Bone marrow (tissue), 2 donors: ENCODE measurements around the gene SLC51A.
"Not testable (repeated sequence)": the region's sequence is repeated elsewhere in the genome, so short reads cannot be mapped to it uniquely, and the experiment has no call there.

Experiments
- DNase-seq, 2 donors: peaks; one replicate each; lab custom pipeline; 2025; lab: John Stamatoyannopoulos, UW

The SLC51A gene

GRCh38 chr3:196193736-196194541 lies 22.4 kb upstream of the SLC51A start:
- DNase-seq, result peak in 1 of 2 donors; percentile 26

DNA sequence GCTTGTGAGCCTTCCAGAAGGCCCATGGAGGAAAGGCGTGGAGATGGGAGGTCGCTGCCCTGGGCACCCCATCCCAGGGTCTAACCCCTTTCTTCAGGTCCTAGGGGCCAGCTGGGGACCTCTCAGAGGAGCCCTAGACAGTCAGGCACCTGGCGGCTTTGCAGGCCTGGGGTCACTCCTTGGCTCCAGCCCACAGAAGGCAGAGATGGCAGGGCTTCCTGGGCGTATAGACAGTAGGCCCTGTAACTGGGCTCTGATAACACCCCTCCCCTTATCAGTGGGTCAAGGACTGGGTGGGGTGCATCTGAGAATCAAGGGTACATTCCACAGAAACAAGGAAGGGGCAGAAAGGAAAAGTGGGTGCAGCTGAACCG lies 21.8 kb upstream of the SLC51A start:
- DNase-seq, result no peak

DNA sequence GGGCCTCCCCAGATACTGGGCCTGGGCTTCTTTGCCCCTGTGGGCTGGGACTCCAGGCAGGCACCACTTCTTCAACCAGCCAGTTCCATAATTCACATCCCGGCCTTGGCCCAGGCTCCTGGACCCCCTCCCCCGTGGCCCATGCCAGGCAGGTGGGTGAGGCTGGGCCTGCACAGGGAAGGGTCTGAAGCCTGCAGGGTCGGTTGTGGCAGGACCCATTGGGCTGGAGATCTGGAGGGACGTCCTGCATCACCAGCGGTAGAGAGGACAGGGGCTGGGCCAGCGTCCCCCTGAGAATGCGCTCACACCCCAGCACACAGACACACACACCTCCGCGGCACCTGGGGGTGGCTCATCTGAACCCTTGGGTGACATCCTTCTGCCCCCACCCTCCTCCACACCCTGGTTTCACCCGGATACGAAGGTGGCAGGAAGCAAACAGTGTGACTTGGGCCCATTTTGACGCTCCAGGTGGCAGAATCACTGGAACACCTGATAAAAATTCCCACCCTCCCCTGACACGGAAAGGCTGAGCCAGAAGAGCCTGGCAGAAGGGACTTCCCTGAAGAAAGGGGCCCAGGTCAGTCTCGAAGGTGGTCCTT lies 20.6 kb upstream of the SLC51A start:
- DNase-seq, result no peak

- no peak for DNase-seq
These were observed 18.8 kb upstream of the SLC51A start for GRCh38 chr3:196197524-196197923.

GRCh38 chr3:196198081-196198675 lies 18.2 kb upstream of the SLC51A start:
- DNase-seq, result no peak

DNA sequence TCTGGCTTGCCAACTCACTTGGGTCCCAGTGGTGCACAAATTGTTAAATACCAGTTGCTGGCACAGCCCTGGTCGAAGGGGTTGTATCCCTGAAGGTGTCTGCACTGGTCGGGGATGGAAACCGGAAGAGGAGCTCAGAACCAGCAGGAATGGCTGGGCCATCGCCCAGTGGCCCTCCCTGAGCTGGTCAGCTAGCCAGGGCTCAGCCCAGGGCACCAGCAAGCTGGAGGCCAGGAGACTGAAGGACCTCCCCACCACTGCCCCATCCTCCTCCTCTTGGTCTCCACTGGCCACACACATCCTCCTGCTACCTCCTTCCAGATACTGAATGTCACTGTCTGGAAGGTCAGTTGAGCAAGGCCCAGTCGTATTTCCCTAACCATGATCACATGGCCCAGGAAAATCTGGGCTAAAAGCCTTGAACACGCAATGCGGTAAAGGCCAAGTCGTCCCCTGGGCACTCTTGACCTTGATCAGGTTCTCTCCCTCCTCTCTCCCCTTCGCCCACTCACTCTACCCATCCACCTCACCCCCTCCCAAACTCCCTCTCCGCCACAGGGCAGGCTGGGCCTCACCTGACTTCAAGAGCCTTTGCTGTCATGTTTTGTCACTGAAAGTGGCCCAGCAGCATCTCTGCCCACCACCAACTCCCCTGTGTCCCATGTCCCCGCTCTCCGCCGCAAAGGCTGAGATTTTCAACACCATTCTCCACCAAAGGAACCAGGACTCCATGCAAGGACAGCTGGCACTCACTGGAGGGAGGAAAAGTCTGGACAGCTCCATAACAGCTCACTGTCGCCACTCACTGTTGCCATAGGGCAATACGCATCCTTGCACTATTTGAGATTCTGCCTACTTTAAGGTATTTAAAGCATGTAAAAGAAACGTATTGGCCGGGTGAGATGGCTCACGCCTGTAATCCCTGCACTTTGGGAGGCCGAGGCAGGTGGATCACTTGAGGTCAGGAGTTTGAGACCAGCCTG lies 17.3 kb upstream of the SLC51A start:
- DNase-seq, result no peak

DNA sequence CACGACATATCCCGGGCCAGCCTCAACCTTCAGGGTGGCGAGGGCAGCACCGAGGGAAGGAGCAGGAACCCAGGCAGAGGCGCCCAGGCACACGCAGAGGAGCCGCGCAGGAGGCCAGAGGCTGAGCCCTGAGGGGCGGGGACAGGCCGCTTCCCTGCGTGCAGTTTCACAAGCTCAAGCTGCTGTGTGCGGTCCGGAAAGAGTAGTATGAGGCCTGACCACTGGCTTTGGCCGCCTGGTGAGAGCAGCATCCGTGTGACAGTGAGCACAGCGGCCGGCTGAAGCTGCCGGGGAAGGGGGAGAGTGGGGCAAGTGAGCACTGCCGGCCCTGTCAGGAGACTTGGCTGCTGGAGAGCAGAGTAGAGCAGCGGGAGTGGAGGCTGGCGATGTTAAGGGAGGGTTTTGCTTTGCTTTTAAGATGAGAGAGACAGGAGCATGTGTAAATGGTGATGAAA lies 13.8 kb upstream of the SLC51A start:
- DNase-seq, result no peak

DNA sequence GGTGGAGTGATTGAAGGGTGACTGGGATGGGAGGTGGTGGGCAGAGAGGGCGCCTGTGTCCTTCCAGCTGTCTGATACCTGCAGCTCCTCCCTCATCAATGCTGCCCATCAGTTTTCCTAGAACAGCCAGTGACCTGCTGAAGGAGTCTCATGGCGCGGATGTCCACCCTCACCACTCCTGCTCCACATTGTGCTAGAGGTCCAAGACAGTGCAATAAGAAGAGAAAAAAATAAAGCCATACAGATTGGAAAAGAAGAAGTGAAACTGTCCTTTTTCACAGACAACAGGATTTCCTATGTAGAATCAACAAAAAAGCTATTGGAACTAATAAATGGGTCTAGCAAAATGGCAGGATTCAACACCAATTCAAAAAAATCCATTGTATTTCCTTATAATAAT lies 12.5 kb upstream of the SLC51A start:
- DNase-seq, result no peak

DNA sequence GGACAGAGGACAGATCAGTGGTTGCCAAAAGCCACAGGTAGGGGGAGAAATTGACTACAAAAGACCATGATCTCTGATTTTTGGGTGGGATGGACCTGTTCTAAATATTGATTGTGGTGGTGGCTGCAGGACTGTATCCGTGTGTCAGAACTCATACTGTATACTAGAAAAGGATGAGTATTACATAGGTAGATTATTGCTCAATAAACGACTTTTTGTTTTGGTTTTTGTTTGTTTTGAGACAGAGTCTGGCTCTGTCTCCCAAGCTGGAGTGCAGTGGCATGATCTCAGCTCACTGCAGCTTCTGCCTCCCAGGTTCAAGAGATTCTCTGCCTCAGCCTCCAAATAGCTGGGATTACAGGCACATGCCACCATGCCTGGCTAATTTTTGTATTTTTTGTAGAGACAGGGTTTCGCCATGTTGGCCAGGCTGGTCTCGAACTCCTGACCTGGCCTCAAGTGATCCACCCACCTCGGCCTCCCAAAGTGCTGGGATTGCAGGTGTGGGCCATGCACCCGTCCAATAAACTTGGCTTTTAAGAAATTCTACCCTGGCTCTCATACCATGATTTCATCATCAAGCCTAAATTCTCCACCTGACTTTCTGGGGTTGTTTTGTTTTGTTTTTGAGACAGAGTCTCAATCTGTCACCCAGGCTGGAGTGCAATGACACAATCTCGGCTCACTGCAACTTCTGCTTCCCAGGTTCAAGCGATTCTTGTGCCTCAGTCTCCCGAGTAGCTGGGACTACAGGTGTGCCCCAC lies 10.7 kb upstream of the SLC51A start:
- not testable (repeated sequence) for DNase-seq

DNA sequence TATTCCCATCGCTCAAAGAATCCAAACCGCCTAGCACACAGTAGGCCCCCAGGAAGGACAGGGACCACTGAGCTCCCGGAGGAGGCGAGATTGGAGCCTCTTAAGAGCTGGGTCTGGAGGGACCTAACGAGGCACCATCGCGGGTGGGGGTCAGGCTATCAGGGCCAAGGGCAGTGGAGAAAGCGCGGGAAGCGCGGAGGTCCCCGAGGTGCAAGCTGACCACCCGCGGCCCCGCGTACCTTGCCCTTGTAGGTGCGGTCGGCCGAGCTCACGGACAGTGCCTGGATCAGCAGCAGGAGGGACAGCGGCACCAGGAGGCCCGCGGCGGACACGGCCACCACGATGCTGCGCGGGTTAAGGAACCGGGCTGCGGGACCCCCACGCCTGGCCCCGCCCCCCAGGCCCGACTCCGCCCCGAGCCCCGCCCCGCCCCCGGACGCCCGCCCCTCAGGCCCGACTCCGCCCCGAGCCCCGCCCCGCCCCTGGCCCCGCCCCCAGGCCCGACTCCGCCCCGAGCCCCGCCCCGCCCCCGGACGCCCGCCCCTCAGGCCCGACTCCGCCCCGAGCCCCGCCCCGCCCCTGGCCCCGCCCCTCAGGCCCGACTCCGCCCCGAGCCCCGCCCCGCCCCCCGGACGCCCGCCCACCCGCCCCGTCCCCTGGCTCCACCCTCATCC lies 9.0 kb upstream of the SLC51A start:
- no peak for DNase-seq

DNA sequence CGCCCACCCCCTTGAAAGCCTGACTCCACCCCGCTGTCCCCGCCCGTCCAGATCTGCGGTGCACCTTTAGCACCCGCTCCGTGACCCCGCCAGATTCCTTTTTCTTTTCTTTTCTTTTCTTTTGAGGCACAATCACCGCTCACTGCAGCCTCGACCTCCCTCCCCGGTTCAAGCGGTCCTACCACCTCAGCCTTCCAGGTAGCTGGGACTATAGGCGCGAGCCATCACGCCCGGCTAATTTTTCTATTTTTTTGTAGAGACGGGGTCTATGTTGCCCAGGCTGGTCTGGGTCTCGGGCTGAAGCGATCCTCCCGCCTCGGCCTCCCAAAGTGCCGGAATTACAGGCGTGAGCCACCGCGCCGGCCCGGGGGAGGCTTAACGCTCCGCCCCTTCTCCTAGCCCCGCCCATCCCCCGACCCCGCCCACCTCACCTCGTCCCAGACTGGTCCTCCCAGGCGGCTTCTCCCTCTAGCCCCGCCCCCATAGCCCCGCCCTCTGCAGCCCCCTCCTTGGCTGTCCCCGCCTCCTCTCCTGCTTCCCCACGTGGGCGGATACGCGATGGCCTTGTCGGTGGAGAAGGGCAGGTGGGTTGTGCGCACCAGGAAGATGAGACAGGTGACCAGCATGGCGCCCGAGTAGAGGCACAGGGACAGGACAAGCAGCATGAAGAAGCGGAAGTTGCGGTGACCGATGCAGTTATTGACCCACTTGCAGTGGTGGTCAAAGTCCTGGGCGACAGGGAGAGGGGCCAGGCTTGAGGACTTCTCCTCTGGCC lies 8.3 kb upstream of the SLC51A start:
- no peak for DNase-seq

GRCh38 chr3:196208942-196209695 lies 7.2 kb upstream of the SLC51A start:
- no peak for DNase-seq

DNA sequence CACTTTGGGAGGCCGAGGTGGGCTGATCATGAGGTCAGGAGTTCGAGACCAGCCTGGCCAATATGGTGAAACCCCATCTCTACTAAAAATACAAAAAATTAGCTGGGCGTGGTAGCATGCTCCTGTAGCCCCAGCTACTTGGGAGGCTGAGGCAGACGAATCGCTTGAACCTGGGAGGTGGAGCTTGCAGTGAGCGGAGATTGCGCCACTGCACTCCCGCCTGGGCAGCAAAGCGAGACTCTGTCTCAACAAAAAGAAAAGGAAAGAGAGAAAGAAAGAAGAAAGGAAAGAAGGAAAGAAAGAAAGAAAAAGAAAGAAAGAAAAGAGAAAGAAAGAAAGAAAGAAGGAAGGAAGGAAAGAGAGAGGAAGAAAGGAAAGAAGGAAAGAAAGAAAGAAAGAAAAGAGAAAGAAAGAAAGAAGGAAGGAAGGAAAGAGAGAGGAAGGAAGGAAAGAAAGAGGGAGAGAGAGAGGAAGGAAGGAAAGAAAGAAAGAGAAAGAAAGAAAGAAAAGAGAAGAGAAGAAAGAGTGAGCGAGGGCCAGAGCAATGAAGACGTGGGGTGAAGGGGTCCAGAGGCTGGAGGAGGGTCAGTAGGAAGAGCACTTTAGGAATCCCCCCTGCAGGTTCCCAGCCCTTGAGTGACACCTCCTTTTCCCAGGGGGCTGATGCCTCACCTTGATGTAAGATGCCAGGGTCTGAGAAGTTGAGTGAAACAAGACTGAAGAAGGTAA lies 6.2 kb upstream of the SLC51A start:
- not testable (repeated sequence) for DNase-seq

DNA sequence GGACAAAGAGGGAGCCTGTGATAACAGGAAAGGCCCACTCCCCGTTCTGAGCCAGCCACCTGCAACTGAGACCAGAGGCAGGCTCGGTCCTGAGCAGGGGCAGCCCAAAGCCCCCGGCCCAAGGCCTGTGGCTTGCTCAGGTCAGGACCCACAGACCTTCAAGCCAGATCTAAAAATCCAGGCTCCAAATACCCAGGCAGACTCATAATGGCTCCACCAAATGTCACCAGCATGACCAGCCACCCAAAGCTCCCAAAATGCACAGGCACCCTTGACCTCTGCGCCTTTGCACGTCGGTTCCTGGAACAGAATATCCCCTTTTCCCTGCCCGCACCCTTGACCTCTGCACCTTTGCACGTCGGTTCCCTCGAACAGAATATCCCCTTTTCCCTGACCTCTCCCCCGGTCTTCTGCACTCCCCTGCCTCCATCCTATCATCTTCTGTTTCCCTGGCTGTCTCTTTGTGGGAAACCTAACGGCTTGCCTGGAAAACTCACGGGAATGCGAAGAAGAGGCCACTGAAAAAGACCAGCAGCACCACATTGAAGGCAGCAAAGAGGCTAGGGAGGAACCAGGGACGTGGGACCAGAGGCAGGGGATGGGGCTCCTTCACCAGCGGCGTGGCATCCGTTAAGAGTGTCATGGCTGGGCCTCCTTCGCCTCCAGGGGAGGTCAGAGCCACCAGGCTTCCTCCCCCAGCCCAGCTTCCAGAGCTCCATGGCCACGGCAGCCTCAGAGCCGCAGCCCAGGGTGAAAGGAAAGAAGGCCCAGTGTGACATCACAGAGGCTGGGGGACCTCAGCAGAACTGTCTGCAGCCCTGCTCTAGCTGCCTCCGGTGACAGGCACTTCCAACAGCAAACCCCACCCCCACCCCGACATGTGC lies 5.4 kb upstream of the SLC51A start, which contains the start of gene ZDHHC19:
Gene ZDHHC19 (minus strand): TSS at position 728 of the 884 bp plus-strand sequence. CDS start 85 bp downstream, at position 643.
- no peak for DNase-seq

DNA sequence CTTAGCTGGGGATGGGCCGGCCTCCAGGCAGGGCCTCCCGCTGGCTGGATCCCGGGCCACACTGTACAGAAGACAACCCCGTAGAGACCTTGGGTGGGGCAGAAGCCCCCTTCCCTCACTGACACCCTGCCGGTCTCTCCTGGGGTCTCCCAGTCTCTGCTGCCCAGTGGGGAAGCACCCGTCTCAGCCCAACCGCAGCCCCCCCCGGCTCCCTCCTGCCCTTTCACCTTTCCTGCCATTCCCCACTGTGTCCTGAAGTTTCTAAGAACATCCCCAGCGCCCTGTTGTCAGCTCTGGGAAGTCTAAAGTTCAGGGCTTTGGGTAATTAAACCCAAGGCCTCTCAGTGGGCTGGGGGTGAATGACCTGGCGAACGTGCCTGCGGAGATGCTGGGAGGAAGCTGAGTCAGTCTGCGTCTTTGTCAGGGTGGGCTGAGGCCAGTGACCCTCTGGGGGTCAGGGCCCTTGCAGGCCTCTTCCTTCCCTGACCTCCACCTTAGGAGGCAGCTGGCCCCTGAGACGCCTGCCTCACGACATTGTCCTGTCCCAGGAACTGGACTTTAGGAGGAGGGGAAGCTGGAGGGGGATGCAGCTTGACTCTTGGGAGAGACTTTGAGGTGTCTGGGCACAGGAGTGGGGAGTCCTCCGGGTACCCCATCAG lies 1.4 kb upstream of the SLC51A start:
- DNase-seq, result no peak

DNA sequence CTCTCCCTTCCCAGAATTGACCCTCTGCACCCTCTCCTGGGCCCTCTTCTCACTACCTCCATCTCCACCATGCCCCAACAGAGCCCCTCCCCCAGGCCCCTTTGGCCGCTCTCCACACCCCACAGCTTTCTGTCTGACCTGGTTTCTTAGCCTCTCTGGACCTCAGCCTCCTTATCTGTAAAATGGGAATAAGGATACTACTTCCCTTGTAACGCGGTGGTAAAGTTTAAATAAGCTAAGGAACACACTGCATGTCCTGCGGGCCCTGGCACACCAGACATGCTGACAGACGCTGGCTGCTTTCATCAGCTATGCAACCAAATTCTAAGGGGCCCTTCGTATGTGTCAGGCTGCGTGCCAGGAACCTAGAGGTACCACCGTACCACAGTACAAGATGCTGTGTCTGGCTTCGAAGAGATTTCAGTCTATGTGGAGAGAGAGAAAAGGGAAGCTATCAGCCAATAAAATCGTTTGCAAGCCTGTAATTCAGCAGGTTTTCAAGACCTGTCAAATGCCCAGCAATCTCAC lies 777 bp upstream of the SLC51A start:
- no peak for DNase-seq
